Activated CD4-positive, CD25-positive, alpha-beta regulatory T cell treated with anti-CD3 and anti-CD28 coated beads, Interleukin-2, amount 50 U/mL, for 24 hours (primary cell): Measurements from ENCODE around the gene GNG8.

Experiments used
- ATAC-seq, 2 donors: fragments of 150-1000 bp; cut with Tn5 transposase; one replicate each; pipeline ENCODE4 v1.10.0; 2021; ENCODE audit warnings: mild to moderate bottlenecking in 1 of 2, moderate library complexity in 1 of 2

GNG8 gene

DNA sequence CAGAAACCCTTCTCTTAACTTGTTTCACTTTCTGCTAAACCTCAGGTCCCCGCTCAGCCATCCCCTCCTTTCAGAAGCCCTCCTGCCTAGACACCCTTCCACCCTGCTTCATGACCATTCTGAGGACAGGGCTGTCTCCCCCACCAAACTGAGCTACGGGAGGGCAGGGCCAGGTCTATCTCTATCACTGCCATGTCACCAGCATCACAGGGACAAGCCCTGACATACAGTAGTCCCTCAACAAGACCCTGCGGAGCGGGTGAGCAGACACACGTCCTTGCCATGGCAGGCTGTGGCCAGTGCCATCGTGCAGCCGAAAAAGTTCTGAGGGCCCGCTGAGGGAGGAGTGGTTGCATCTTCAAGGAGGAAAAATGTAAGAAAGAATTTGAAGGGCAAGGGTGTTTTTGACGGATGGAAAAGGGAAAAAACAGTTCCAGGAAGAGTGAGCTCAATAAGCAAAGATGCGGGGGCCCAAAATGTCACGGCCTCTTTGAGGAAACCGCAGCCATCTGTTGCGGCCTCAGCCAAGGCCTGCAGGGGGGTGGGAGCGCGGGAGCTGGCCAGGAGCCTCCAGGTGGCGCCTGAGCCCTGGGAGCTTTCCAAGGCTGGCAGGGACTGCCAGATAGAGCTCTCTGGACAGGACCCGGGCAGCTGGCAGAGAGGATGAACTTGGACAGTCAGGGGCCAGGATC, 19.2 kb downstream of the GNG8 start:
- peak; percentile 7 to 25 for ATAC-seq

- no peak for ATAC-seq
Measured at GRCh38 chr19:46615966-46616365, 20.0 kb downstream of the GNG8 start.

GRCh38 chr19:46614114-46614722, 21.8 kb downstream of the GNG8 start:
- peak; percentile 56 to 69 for ATAC-seq

DNA sequence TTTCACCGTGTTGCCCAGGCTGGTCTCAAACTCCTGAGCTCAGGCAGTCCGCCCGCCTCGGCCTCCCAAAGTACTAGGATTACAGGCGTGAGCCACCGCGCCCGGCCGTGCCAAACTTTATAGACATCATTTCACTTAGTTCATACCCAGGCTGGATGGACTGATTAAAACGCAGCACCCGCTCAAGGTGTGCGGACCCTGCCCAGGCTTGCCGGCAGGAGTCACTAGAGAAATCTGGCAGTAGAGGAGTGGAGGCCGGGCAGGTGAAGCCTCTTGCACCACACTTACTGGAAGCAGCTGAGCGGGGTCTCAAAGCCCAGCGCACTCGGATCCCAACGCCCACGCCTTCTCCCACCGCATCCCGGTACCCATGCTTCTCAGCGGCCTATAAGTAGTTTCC, 22.5 kb downstream of the GNG8 start:
- no peak for ATAC-seq

DNA sequence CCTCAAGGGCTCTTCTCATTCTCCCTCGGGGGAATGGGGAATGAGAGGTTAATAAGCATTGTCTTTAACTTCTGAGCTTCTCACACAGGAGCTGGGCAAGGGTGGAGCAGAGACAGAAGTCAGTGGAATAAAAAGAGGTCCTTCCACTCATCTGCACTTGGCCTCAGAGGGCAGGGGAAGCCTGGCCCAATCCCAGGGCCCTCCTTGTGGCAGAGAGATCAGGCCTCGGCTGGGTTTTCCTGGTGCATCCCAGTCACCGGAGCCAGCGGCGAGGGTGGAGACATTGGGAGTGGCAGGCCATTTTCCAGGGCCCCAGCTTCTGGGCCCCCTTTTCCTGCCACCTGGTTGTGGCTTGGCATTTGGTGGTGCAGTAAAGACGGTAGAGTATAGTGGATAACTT, 24.2 kb downstream of the GNG8 start:
- no peak for ATAC-seq

- peak in 1 of 2 donors; percentile 22 for ATAC-seq
Measured at GRCh38 chr19:46610851-46611770, 24.9 kb downstream of the GNG8 start.

DNA sequence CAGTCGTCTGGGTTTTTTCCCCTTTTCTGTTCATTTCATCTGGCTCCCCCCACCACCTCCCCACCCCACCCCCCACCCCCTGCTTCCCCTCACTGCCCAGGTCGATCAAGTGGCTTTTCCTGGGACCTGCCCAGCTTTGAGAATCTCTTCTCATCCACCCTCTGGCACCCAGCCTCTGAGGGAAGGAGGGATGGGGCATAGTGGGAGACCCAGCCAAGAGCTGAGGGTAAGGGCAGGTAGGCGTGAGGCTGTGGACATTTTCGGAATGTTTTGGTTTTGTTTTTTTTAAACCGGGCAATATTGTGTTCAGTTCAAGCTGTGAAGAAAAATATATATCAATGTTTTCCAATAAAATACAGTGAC, 25.6 kb downstream of the GNG8 start:
- ATAC-seq: no peak

DNA sequence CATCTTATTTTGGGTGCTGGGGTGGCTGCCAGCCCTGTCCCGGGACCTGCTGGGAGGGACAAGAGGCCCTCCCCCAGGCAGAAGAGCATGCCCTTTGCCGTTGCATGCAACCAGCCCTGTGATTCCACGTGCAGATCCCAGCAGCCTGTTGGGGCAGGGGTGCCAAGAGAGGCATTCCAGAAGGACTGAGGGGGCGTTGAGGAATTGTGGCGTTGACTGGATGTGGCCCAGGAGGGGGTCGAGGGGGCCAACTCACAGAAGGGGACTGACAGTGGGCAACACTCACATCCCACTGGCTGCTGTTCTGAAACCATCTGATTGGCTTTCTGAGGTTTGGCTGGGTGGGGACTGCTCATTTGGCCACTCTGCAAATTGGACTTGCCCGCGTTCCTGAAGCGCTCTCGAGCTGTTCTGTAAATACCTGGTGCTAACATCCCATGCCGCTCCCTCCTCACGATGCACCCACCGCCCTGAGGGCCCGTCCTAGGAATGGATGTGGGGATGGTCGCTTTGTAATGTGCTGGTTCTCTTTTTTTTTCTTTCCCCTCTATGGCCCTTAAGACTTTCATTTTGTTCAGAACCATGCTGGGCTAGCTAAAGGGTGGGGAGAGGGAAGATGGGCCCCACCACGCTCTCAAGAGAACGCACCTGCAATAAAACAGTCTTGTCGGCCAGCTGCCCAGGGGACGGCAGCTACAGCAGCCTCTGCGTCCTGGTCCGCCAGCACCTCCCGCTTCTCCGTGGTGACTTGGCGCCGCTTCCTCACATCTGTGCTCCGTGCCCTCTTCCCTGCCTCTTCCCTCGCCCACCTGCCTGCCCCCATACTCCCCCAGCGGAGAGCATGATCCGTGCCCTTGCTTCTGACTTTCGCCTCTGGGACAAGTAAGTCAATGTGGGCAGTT, 26.2 kb downstream of the GNG8 start:
- no peak for ATAC-seq

DNA sequence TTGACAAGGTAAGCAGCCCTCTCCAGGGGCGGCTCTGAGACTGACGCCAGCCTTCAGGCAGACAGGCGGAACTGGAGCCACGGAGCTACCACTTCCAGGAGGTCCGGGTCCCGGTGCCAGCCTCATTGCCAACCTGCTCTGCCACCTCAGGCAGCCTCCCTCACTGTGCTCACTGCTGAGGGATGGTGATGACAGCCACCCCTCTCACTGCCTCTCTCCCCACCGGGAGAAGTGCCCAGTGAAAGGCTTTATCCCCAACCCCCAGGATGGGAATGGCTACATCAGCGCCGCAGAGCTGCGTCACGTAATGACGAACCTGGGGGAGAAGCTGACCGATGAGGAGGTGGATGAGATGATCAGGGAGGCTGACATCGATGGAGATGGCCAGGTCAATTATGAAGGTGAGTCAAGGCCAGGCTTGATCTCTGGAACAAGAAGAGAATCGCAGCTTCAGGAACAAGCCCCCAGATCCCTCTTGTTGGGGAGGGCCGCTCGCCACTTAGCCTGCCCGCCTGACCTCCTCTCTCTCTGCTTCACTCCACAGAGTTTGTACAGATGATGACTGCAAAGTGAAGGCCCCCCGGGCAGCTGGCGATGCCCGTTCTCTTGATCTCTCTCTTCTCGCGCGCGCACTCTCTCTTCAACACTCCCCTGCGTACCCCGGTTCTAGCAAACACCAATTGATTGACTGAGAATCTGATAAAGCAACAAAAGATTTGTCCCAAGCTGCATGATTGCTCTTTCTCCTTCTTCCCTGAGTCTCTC, 27.2 kb downstream of the GNG8 start:
- ATAC-seq: no peak

- ATAC-seq: no peak
Measured at GRCh38 chr19:46608178-46608577, 27.8 kb downstream of the GNG8 start.

DNA sequence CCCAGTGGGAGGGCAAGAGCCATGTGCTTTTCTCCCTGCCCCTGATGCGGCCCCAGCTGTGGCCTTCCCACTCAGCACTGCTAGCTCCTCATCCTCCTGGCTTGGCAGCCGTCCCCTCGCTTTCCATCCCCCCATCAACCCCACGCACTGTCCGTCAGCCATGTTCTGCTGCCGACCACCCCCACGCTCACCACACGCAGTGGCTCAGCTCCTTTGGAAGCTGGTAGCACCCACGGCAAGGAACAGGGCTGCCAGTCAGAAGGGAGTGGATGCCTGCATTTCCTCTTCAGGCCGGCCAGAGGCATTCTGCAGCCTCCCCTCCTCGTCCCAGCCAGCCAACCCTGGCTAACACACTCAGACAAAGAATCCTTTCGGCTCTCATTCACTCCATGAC, 28.6 kb downstream of the GNG8 start:
- no peak for ATAC-seq

DNA sequence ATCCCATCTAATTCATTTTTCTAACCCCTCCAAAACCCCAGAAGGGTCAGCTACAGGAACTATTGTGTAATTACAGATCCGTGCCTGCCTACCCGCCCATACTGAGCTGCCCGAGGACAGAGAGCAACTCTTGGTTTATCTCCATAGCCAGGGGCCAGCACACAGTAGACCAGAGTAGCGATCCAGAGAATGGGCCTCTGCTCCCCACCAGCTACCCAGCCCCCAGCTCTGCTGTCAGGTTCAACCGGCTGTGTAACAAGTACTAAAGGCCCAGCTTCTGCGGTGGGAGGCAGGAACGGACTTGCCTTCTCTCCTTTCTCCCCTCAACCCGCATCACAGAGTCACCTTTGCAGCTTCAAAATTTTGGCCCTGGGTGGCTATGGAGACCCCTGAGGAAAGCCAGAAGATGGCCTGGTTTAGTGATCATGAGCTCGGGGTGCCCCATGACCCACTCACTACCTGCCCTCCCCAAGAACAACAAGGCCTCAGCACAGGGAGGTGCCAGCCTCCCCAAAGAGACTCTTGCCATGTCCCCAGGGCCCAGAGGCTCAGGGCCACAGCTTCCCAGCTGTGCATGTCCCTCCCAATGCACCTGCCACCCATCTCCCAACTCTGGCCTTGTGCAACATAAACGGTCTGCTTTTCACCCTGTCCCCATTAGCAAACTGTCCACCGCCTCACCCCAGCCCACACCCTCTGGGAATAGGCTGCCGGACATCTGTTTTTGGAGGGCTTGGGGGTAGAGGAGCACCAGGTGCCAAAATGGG, 29.1 kb downstream of the GNG8 start:
- ATAC-seq: no peak

DNA sequence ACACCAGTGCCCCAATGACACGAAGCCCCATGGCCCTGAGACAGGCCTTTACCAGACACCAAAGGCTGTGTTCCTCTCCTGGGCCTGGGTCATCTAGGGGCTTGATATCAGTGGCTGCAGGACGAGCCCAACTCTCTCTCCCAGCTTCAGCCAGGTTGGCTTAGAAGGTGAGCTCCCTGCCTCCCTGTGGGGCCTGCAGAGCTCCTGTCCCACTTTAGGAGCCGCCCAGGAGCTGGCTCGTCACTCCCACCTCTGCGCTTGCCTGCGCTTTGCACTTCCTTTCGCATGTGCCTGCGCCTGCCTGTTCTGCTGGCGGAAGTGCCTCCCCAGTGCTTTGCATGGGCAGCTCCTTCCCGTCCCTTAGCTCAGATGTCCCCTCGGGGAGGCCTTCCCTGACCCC, 30.0 kb downstream of the GNG8 start:
- no peak for ATAC-seq

DNA sequence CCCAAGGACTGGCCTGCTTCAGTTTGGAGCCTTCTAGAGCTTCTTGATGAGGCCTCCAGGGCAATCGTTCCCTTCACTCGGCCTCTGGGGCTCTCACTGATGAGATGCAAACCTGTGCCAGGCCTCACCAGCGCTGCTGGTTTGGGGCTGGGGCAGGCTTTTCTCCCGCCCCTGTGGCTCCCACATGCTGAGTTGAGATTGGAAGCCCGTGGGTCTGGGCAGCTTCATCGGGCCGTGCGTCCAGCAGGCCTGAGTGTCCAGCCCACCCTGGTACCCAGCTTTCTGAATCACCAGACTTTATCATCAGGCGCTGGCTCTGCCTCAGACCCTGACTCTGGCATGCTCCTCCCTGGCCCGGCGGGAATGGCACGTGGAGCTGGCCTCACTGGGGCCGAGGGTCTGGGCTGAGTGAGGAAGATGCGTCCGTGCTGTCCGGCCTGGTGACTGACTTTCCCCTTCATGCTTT, 30.6 kb downstream of the GNG8 start:
- ATAC-seq: no peak

GRCh38 chr19:46604781-46605355, 31.1 kb downstream of the GNG8 start:
- no peak for ATAC-seq

DNA sequence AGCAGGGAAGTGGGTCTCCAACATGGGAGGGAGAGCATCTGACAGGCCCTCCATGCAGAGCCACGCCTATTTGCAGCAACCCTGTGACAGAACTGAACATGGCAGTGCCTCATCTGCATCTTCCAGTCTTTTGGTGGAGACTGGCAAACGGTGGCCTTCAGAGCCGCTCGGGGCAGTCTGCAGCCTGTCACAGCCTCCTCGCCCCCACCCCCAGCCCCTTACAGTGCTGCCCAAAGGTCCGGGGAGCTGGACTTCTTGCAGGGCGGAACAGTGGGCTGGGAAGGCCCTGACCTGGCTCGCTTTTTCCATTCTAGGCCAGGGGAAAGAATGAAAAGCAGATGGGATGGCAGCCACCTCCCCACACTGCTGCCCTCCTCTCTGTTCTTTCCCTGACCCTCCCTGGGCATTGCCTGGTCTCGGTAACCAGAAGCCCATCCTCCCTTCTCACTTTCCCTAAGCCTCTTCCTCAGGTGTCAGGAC, 32.2 kb downstream of the GNG8 start:
- no peak for ATAC-seq

GRCh38 chr19:46603195-46603637, 32.8 kb downstream of the GNG8 start:
- ATAC-seq: no peak

DNA sequence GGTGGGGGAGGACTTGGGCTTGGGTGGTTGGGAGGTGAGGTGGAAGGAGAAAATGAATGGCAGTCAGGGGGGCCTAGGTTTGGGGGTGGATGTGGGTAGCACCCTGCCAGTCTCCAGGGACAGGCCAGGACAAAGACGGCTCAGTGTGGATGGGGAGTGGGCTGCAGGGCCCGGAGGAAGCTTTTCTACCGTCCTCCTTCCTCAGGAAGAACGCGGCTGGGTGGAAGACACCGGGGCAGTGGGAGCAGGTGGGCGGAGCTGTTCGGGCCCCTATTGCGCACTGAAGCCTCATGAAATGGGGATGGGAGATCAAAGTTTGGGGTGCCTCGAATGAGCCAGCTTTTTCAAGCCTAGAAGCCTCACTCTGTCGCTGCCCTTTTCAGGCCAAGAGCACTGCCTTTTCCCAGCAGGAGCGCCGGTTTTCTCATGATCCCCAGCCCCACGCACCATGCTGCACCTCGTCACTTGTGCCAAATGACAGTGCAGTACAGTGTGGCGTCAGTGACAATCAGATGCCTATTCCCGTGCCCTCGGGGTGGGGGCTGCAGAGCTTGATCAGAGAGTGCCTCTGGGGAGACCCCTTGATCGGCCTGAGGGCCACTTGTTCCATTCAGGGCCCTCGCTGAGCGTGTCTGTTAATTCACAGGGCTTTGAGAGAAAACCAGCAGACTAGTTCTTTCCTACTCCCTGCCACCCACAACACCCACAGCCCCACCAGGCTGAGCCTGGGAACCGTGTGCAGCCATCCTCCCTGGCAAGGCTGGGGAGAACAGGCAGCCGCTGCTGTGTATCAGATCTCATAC, 33.4 kb downstream of the GNG8 start:
- peak; percentile 36 to 44 for ATAC-seq
